ENCODE data around the gene SEMA3B. TPM values are rescaled to one million over a fixed set of nuclear protein-coding genes. Genes with fewer than 3 reads are reported as not detected.

SEMA3B gene
- total RNA-seq, 4 donors from 2014 or later, result 37.4 to 66.6 (median 46.4) TPM

GRCh38 chr3:50262778-50263177, 6.2 kb upstream of the SEMA3B start:
- H3K4me3 ChIP-seq, result no peak overlapping the region
- intact Hi-C loops (cut with DNase I), result no loop called here
- TF ChIP-seq CTCF (IDR thresholded peaks at IDR 0.05), result no peak
- no peak for TF ChIP-seq EP300 (IDR thresholded peaks at IDR 0.05)
- no peak for TF ChIP-seq POLR2AphosphoS5 (IDR thresholded peaks at IDR 0.05)
- no peak for TF ChIP-seq POLR2A (IDR thresholded peaks at IDR 0.05; ENCODE audit: low read depth)

GRCh38 chr3:50263478-50264382, 5.2 kb upstream of the SEMA3B start:
- TF ChIP-seq POLR2A (IDR thresholded peaks at IDR 0.05; ENCODE audit: low read depth) (no peak), EP300 (IDR thresholded peaks at IDR 0.05) (no peak), POLR2AphosphoS5 (IDR thresholded peaks at IDR 0.05) (no peak), CTCF (IDR thresholded peaks at IDR 0.05) (no peak)
- Histone ChIP-seq H3K4me3 (peak overlapping the region in 2 of 4 donors; percentile 11 to 30), H3K27me3 (no peaks in the 10 kb centered on the region), H3K27ac (replicated peaks in 1 of 4) (peak overlapping the region; percentile 93 to 100 (median 96)), H3K4me1 (peaks cover 72 to 96% (median 91%) of the 10 kb centered on the region in 4 donors), H3K36me3 (peaks cover 0 to 9% (median 3%) of the 10 kb centered on the region in 4 donors), H3K9me3 (no peaks in the 10 kb centered on the region)
- WGBS, result 52% methylated on average over 6 of the region's 6 CpGs
- no peak for DNase-seq (ENCODE audit: extremely low spot score)
- intact Hi-C loops (cut with DNase I), result no loop called here

More at GRCh38 chr3:50262778-50263177, 6.2 kb upstream of the SEMA3B start:
- Histone ChIP-seq H3K9me3 (no peaks in the 10 kb centered on the region), H3K27ac (replicated peaks in 1 of 4) (peak overlapping the region; percentile 93 to 100 (median 96)), H3K36me3 (peaks cover 2 to 18% (median 12%) of the 10 kb centered on the region in 4 donors), H3K27me3 (no peaks in the 10 kb centered on the region), H3K4me1 (peaks cover 63 to 94% (median 89%) of the 10 kb centered on the region in 4 donors)
- DNase-seq (ENCODE audit: extremely low spot score), result no peak
- 87% methylated on average over 7 of the region's 7 CpGs for WGBS

GRCh38 chr3:50264383-50264963, 4.5 kb upstream of the SEMA3B start:
- peak overlapping the region in 2 of 4 donors; percentile 11 to 30 for H3K4me3 ChIP-seq
- no peaks in the 10 kb centered on the region for H3K9me3 ChIP-seq
- TF ChIP-seq POLR2A (IDR thresholded peaks at IDR 0.05; ENCODE audit: low read depth), result no peak
- TF ChIP-seq POLR2AphosphoS5 (IDR thresholded peaks at IDR 0.05), result peak in 1 of 2 donors; percentile 35
- H3K27ac ChIP-seq (replicated peaks in 1 of 4), result peak overlapping the region; percentile 93 to 100 (median 96)
- 17% methylated on average over 7 of the region's 7 CpGs for WGBS
- H3K27me3 ChIP-seq, result no peaks in the 10 kb centered on the region
- intact Hi-C loops (cut with DNase I), result no loop called here
- peaks cover 70 to 97% (median 92%) of the 10 kb centered on the region in 4 donors for H3K4me1 ChIP-seq
- DNase-seq (ENCODE audit: extremely low spot score), result peak; percentile 94
- peaks cover 0 to 2% (median 0%) of the 10 kb centered on the region in 4 donors for H3K36me3 ChIP-seq

- no peaks in the 10 kb centered on the region for H3K27me3 ChIP-seq
Observed at GRCh38 chr3:50264964-50265485, 3.9 kb upstream of the SEMA3B start.

GRCh38 chr3:50265571-50265970, 3.4 kb upstream of the SEMA3B start:
- Histone ChIP-seq H3K27ac (replicated peaks in 1 of 4) (peak overlapping the region; percentile 93 to 100 (median 96)), H3K27me3 (no peaks in the 10 kb centered on the region), H3K9me3 (no peaks in the 10 kb centered on the region), H3K36me3 (no peaks in the 10 kb centered on the region), H3K4me3 (peak overlapping the region in 2 of 4 donors; percentile 11 to 24), H3K4me1 (peaks cover 65 to 94% (median 89%) of the 10 kb centered on the region in 4 donors)
- WGBS, result no CpG with 5 or more reads among the region's 1 CpG
- no peak for DNase-seq (ENCODE audit: extremely low spot score)
- TF ChIP-seq POLR2A (IDR thresholded peaks at IDR 0.05; ENCODE audit: low read depth), result no peak
- no peak for TF ChIP-seq CTCF (IDR thresholded peaks at IDR 0.05)
- TF ChIP-seq POLR2AphosphoS5 (IDR thresholded peaks at IDR 0.05), result no peak
- TF ChIP-seq EP300 (IDR thresholded peaks at IDR 0.05), result no peak
- intact Hi-C loops (cut with DNase I), result no loop called here

More at GRCh38 chr3:50264964-50265485, 3.9 kb upstream of the SEMA3B start:
- no peaks in the 10 kb centered on the region for H3K9me3 ChIP-seq
- no peaks in the 10 kb centered on the region for H3K36me3 ChIP-seq
- no peak for DNase-seq (ENCODE audit: extremely low spot score)
- TF ChIP-seq POLR2A (IDR thresholded peaks at IDR 0.05; ENCODE audit: low read depth) (no peak), POLR2AphosphoS5 (IDR thresholded peaks at IDR 0.05) (peak in 1 of 2 donors; percentile 69)
- peak overlapping the region in 3 of 4 donors; percentile 11 to 24 (median 14) for H3K4me3 ChIP-seq
- 49% methylated on average over 5 of the region's 7 CpGs for WGBS
- H3K4me1 ChIP-seq, result peaks cover 67 to 97% (median 92%) of the 10 kb centered on the region in 4 donors
- peak overlapping the region; percentile 93 to 100 (median 96) for H3K27ac ChIP-seq (replicated peaks in 1 of 4)
- intact Hi-C loops (cut with DNase I), result no loop called here

Data from esophagus muscularis mucosa (tissue), 4 donors.